GM12878 (cell line): ENCODE data around the gene PLA2G6. TPM values are rescaled to one million over a fixed set of nuclear protein-coding genes. Genes with fewer than 3 reads are reported as not detected.

Source experiments
- ATF7 ChIP-seq: fragments of 450-650 bp; IDR thresholded peaks from 2 replicates; pipeline ENCODE4 v1.6.1; 2016; ENCODE audit warnings: low read depth, mild to moderate bottlenecking
- CHD2 ChIP-seq: IDR thresholded peaks from 2 replicates; pipeline ENCODE4 v1.6.1; 2011; ENCODE audit warnings: low read depth, low read length, improper control_type of control experiment, borderline replicate concordance
- CUX1 ChIP-seq: IDR thresholded peaks from 2 replicates; pipeline ENCODE4 v1.6.1; 2012; ENCODE audit warnings: improper control_type of control experiment, low read depth, low read length; ENCODE audit not compliant: insufficient replicate concordance
- EED ChIP-seq: sonication (generic); IDR thresholded peaks from 2 replicates; pipeline ENCODE4 v1.6.1; 2016; ENCODE audit warnings: antibody characterized with exemption, low read depth
- EP300 ChIP-seq, 2 experiments: fragments of 150-350 bp in 1 of 2; IDR thresholded peaks; 2 replicates each; pipeline ENCODE4 v1.6.1; 2011 to 2012; ENCODE audit warnings: low read depth in 2 of 2, low read length in 2 of 2, borderline replicate concordance in 1 of 2, improper control_type of control experiment in 1 of 2, inconsistent platforms in 1 of 2; ENCODE audit not compliant: control insufficient read depth in 1 of 2
- ETV6 ChIP-seq, 2 experiments: fragments of 450-650 bp in 1 of 2; IDR thresholded peaks in 1 of 2; conservative IDR thresholded peaks in 1 of 2; 2 replicates each; pipeline ENCODE4 v1.6.1; 2014; ENCODE audit warnings: antibody characterized with exemption in 1 of 2, borderline replicate concordance in 1 of 2, low read depth in 1 of 2, mild to moderate bottlenecking in 1 of 2, moderate library complexity in 1 of 2
- HDGF ChIP-seq: fragments of 450-650 bp; IDR thresholded peaks from 2 replicates; pipeline ENCODE4 v1.6.1; 2016; ENCODE audit warnings: antibody characterized with exemption
- IKZF1 ChIP-seq: fragments of 450-650 bp; conservative IDR thresholded peaks from 2 replicates; pipeline ENCODE4 v1.6.1; 2017; ENCODE audit warnings: antibody characterized with exemption, mild to moderate bottlenecking
- IKZF2 ChIP-seq, 2 experiments: fragments of 450-650 bp; IDR thresholded peaks; 2 replicates each; pipeline ENCODE4 v1.6.1; 2017; ENCODE audit warnings: mild to moderate bottlenecking in 2 of 2, moderate library complexity in 2 of 2
- MTA2 ChIP-seq: fragments of 450-650 bp; IDR thresholded peaks from 2 replicates; pipeline ENCODE4 v1.6.1; 2016; ENCODE audit warnings: low read depth, mild to moderate bottlenecking, moderate library complexity
- NBN ChIP-seq: fragments of 450-650 bp; IDR thresholded peaks from 2 replicates; pipeline ENCODE4 v1.6.1; 2016
- NFIC ChIP-seq: IDR thresholded peaks from 2 replicates; pipeline ENCODE4 v1.6.1; 2012; ENCODE audit warnings: low read depth, mild to moderate bottlenecking, inconsistent platforms, low read length, moderate library complexity
- NFYB ChIP-seq: IDR thresholded peaks from 2 replicates; pipeline ENCODE4 v1.6.1; 2011; ENCODE audit warnings: low read depth, mild to moderate bottlenecking, low read length, improper control_type of control experiment, moderate library complexity; ENCODE audit not compliant: insufficient read depth
- PKNOX1 ChIP-seq: fragments of 450-650 bp; IDR thresholded peaks from 2 replicates; pipeline ENCODE4 v1.6.1; 2016; ENCODE audit warnings: mild to moderate bottlenecking
- RELB ChIP-seq: fragments of 450-650 bp; IDR thresholded peaks from 2 replicates; pipeline ENCODE4 v1.6.1; 2017; ENCODE audit warnings: low read depth, mild to moderate bottlenecking, moderate library complexity
- RUNX3 ChIP-seq: IDR thresholded peaks from 2 replicates; pipeline ENCODE4 v1.6.1; 2012; ENCODE audit warnings: low read length, inconsistent platforms
- SMAD5 ChIP-seq: IDR thresholded peaks from 2 replicates; pipeline ENCODE4 v1.6.1; 2016; ENCODE audit warnings: antibody characterized with exemption, low read depth
- SMARCA5 ChIP-seq: fragments of 450-650 bp; IDR thresholded peaks from 2 replicates; pipeline ENCODE4 v1.6.1; 2017; ENCODE audit warnings: mild to moderate bottlenecking
- SPI1 ChIP-seq: IDR thresholded peaks from 2 replicates; pipeline ENCODE4 v1.6.1; 2011; ENCODE audit warnings: low read depth, mild to moderate bottlenecking, low read length, moderate library complexity, borderline replicate concordance; ENCODE audit not compliant: insufficient read depth
- TCF12 ChIP-seq: IDR thresholded peaks from 2 replicates; pipeline ENCODE4 v1.6.1; 2011; ENCODE audit warnings: low read depth, mild to moderate bottlenecking, low read length
- ZNF217 ChIP-seq: fragments of 450-650 bp; IDR thresholded peaks from 2 replicates; pipeline ENCODE4 v1.6.1; 2017; ENCODE audit warnings: antibody characterized with exemption, mild to moderate bottlenecking
- polyA plus RNA-seq, 11 experiments: library from polyadenylated mRNA; depleted of rRNA in 4 of 11; unstranded in 6 of 11; stranded (reverse) in 5 of 11; fragments of >200 nt; fragmentation: Nextera tagmentation in 4 of 11; fragmentation: Illumina TruSeq in 1 of 11; extraction: Ambion mirVana in 4 of 11; extraction: Trizol in 1 of 11; gene quantifications; 1 replicate in 1 of 11; 2 replicates in 10 of 11; pipeline versions ENCODE4 v1.2.1 to v1.2.3, GENCODE V29; 2011 to 2016; ENCODE audit warnings: inconsistent platforms in 2 of 11, missing spikeins in 2 of 11, low read depth in 1 of 11
- total RNA-seq, 4 experiments: library from RNA; depleted of rRNA in 3 of 4; stranded (reverse); fragments of >200 nt in 3 of 4; fragmentation: Illumina TruSeq in 1 of 4; extraction: Trizol in 1 of 4; gene quantifications; 2 replicates each; pipeline versions ENCODE4 v1.2.1 to v1.2.3, GENCODE V29; 2013 to 2021

PLA2G6 gene
- total and polyA plus RNA-seq, 10 of the 15 experiments (the other 5 are each of a cell fraction or from before 2014, with no cell fraction given) = 0.15 to 42.2 (median 15.8) TPM

GRCh38 chr22:38204784-38205183 is 23.2 kb upstream of the PLA2G6 start (continued):
- TF ChIP-seq RELB = peak; percentile 38; the same call in 1 of the 2 replicates
- no peak for TF ChIP-seq SMAD5
- no peak for TF ChIP-seq NFIC
- 0 out of 2 replicates have a peak, but pooled peaks have one; percentile 34 for TF ChIP-seq CHD2
- 0 out of 2 replicates have a peak, but pooled peaks have one; percentile 30 for TF ChIP-seq NFYB
- TF ChIP-seq ATF7 = peak; percentile 39; the same call in 1 of the 2 replicates
- peak; percentile 90 for TF ChIP-seq TCF12
- TF ChIP-seq NBN = peak; percentile 72; the same call in 1 of the 2 replicates
- no peak for TF ChIP-seq CUX1
- TF ChIP-seq EED = peak; percentile 41; the same call in 1 of the 2 replicates
- TF ChIP-seq ETV6 (conservative IDR thresholded peaks at IDR 0.05 in 1 of 2, IDR thresholded peaks at IDR 0.05 in 1 of 2; ENCODE audit: borderline replicate concordance in 1 of 2, low read depth in 1 of 2) = no peak
- 0 out of 2 replicates have a peak, but pooled peaks have one; percentile 80 for TF ChIP-seq SMARCA5
- TF ChIP-seq PKNOX1 = peak; percentile 71; the same call in 1 of the 2 replicates
- peak; percentile 69; the same call in 1 of the 2 replicates for TF ChIP-seq IKZF1
- TF ChIP-seq ZNF217 = peak; percentile 50; the same call in 1 of the 2 replicates
- peak; percentile 55; the same call in 1 of the 2 replicates for TF ChIP-seq MTA2
- TF ChIP-seq RUNX3 = peak; percentile 96
- 0 out of 4 replicates have a peak, but pooled peaks have one; percentile 29 to 59 for TF ChIP-seq EP300 (IDR thresholded peaks at IDR 0.05; ENCODE audit: borderline replicate concordance in 1 of 2, control insufficient read depth in 1 of 2, low read depth in 2 of 2, low read length in 2 of 2)
- TF ChIP-seq SPI1 = peak; percentile 81
- TF ChIP-seq HDGF = peak; percentile 90
- peak; percentile 59 to 76; a peak in 3 of 4 replicates for TF ChIP-seq IKZF2 (IDR thresholded peaks at IDR 0.05)
